Heart left ventricle (tissue), 13 donors: ENCODE data around the gene HS6ST3.

Experiments used
- CTCF ChIP-seq, 12 donors: fragments of 200-600 bp; sonication (generic) in 4 of 12; IDR thresholded peaks; one replicate each; pipeline versions ENCODE4 v1.5.0 to v1.8.0; 2018 to 2022; ENCODE audit warnings: antibody characterized with exemption in 12 of 12, mild to moderate bottlenecking in 5 of 12
- POLR2A ChIP-seq, 2 donors: fragments of 450-650 bp; IDR thresholded peaks; one replicate each; pipeline ENCODE4 v1.6.1; 2017; ENCODE audit warnings: antibody characterized with exemption in 2 of 2, mild to moderate bottlenecking in 2 of 2, moderate library complexity in 2 of 2
- donor health status: ischemic (EF 13 %, LVEDD 7.1; RV severe dilation, severe dysfunction).
- donor health status: DM: no; HTN: yes; CAD: no.
- donor health status: DM: no; HTN: no; CAD: no.
- donor health status: ischemic (EF 25% LVEDD 6.9; RV normal size, moderate dysfunction).
- donor health status: ischemic (EF 25% LVEDD 5.7; RV mildly dilated, moderate dysfunction).
- donor health status: ischemic (EF 35%, LVEDD 5.7; RV mildly dilated, moderate dysfunction).
- donor health status: nonischemic (EF 11% LVEDD 7.7; RV severe dilation, severe dysfunction).
- donor health status: DM: yes; HTN: yes; CAD: no.
- donor health status: PGD.
- donor health status: ischemic (EF 29% LVEDD 5.4; RV normal size, mild dysfunction).
- donor health status: nonischemic (EF 23%, LVEDD 6.1; RV moderate dilation, normal function).

DNA sequence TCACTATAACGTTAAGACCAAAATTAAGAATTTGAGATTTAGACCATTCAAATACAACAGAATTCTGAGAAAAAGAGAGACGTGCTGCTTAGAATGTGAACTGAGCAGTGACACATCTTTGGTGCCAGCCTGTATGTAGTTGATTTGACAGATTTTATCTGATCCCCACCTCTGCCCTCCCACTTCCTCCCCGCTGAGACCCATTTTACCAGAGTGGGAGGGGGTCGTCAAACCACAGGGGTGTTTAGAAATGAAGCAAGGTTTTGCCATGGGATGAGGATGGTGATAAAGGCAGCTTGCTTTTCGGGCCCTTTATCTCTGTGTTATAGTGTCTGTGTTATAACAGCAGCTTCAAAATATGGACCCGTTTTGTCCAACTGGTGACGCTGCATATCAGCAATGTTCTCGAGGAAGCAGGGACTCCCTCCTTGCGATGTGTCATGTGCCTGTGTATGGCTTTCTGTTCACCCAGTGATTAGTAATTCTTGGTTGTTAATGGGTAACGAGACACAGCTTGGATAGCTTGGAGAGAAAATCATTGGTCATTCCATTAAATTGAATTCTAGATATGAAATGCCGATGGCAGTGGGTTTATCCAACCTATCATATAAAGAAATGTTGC lies 125.0 kb downstream of the HS6ST3 start:
- TF ChIP-seq CTCF (IDR thresholded peaks at IDR 0.05) (no peak), POLR2A (IDR thresholded peaks at IDR 0.05) (no peak)
